GM06990 (cell line): ENCODE measurements around the gene SIGLEC10.
A peak's percentile ranks its signal among the peaks of the same experiment; 100 is the strongest.

ENCODE experiments used
- DNase-seq: peaks from one replicate; pipeline ENCODE4 v3.0.0-alpha.2; 2011; ENCODE audit not compliant: insufficient read length; ENCODE audit errors: extremely low read depth
- H3K27me3 ChIP-seq: replicated peaks from 2 replicates; pipeline ENCODE4 v1.6.0; 2011; ENCODE audit warnings: low read length; ENCODE audit not compliant: control insufficient read depth, insufficient read depth
- H3K36me3 ChIP-seq: 2 replicates; pipeline ENCODE4 v1.5.1; 2011; ENCODE audit warnings: low read length; ENCODE audit not compliant: control insufficient read depth, insufficient read depth
- H3K4me3 ChIP-seq: replicated peaks from 2 replicates; pipeline ENCODE4 v1.5.1; 2011; ENCODE audit warnings: low read depth, mild to moderate bottlenecking, control low read depth, low read length
- TF ChIP-seq, protein P1 (sequence below): IDR thresholded peaks from 2 replicates; pipeline ENCODE4 v1.5.1; 2011; ENCODE audit warnings: low read length, control low read depth, mild to moderate bottlenecking, inconsistent platforms; ENCODE audit not compliant: insufficient read depth, poor library complexity, severe bottlenecking

The SIGLEC10 gene

DNA sequence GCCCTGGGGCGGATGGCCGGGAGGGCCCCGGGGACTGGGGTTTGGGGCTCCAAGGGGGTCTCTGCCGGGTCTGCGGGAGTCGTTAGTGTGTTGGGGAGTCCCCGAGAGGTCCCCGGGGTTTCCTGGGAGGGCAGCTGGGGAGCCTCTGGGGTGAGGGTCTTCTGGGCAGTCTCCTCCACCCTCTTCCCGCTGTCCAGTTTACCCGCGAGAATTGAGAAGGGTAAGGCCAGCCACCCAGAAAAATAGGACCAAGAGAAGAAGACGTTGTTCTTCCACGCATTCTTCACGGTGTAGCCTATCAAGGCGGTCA is 50.2 kb downstream of the SIGLEC10 start:
- peak overlapping the region; percentile 89 for H3K4me3 ChIP-seq
- TF ChIP-seq, protein P1, sequence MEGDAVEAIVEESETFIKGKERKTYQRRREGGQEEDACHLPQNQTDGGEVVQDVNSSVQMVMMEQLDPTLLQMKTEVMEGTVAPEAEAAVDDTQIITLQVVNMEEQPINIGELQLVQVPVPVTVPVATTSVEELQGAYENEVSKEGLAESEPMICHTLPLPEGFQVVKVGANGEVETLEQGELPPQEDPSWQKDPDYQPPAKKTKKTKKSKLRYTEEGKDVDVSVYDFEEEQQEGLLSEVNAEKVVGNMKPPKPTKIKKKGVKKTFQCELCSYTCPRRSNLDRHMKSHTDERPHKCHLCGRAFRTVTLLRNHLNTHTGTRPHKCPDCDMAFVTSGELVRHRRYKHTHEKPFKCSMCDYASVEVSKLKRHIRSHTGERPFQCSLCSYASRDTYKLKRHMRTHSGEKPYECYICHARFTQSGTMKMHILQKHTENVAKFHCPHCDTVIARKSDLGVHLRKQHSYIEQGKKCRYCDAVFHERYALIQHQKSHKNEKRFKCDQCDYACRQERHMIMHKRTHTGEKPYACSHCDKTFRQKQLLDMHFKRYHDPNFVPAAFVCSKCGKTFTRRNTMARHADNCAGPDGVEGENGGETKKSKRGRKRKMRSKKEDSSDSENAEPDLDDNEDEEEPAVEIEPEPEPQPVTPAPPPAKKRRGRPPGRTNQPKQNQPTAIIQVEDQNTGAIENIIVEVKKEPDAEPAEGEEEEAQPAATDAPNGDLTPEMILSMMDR, result no peak
- DNase-seq, result no peak
- H3K36me3 ChIP-seq, result no peaks in the 10 kb centered on the region
- no peaks in the 10 kb centered on the region for H3K27me3 ChIP-seq

DNA sequence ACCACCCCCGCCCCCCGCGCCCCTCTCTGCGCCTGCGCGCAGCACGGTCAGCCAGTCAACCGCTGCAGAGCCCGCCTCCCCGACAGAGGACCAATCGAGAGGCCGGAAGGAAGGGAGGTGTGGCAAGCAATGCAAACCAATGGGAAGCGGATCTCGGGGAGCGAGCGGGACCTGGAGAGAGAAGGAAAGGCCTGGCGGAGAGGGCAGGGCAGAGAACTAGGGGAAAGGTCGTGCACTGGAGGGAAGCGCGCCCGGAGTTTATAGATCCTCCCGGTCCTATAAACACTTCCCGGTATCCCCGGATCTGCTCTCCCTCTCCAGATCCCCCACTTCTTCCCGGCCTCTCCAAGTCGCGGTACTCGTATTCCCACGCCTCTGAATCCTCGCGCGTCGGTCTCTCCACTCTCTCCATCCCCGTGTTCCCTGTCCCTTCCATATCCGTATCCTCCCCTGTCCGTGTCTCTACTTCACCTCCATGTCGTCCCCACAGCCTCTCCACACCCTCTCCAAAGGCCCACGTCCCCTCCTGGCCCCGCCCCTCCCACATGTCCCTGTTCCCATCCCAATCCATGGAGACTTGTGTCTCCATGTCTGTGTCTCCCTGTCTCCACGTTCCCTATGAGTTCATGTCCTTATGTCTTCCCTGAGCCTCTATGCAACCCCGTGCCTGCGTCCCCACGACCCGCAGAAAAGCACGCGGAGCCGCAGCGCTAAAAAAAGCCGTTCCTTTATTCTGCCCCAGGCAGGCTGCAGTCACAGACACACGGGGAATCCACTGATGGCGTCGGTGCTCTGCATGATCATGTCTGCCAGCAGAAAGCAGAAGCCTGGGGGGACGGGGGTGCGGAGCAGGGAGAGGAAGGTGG is 50.8 kb downstream of the SIGLEC10 start:
- H3K4me3 ChIP-seq, result peak overlapping the region; percentile 89
- no peaks in the 10 kb centered on the region for H3K27me3 ChIP-seq
- TF ChIP-seq, protein P1, result no peak
- H3K36me3 ChIP-seq, result no peaks in the 10 kb centered on the region
- peak; percentile 91 for DNase-seq

DNA sequence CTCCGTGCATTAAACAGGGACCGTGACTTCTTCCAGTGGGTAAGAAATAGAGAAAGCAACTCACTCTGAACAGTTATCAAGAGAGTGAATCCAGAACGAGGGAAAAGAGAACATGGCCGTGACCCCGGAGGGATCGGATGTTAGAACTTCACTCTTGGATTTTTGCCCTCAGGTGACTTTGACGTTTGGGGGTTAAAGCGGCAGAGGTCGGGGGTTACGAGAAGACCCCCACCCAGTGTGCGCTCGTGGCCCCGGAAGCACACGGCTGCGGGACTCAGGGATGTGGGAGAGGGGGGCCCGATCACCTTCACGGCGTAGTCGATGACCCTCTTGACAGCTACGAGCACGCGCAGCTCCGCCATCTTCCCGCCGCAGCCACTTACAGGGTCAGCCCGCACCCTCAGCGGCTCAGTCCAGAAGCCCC is 51.5 kb downstream of the SIGLEC10 start, which contains the start of gene ETFB:
Gene ETFB, minus strand, starts transcription at position 424 of the 424 bp plus-strand sequence. Its CDS starts 62 bp downstream, at position 362.
- peak within 1 kb of the TSS; percentile 89 for H3K4me3 ChIP-seq
- no peaks in the 10 kb centered on the region for H3K36me3 ChIP-seq
- no peak for DNase-seq
- TF ChIP-seq, protein P1, result no peak
- no peaks in the 10 kb centered on the region for H3K27me3 ChIP-seq

DNA sequence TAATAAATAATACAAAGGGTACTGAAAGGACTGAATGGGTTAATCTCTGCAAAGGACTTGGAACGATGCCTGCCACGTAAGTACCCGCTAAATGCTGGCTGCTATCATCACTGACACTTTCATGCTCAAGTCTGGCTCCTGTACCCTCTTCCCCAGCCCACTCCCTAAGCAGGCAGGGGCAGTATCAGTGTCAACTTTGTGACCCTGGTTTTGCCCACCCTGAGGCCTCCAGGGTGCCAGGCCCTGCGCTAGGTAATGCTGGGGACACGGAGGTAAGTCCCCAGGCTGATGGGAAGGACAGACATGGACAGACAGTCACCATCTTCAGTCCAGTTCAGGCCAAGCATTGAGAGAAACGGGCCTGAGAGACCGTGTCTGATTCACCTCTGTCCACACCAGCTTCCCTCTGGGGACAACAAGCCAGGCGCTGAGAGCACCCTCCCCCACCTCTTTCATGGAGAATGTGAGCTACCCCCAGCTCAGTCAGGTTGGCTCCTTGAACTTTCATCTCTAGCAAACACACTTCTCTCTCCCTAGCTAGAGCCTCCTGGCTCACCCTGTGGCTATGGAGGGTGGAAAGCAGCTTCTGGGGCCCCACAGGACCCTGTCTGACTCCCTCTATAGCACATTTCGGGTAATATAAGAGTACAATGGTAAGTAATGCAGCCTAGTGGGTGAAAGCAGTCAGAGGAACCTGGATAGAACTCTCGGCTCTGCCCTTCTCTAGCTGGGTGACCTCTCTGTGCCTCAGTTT is 52.1 kb downstream of the SIGLEC10 start:
- no peaks in the 10 kb centered on the region for H3K27me3 ChIP-seq
- H3K36me3 ChIP-seq, result no peaks in the 10 kb centered on the region
- peak overlapping the region; percentile 89 for H3K4me3 ChIP-seq
- TF ChIP-seq, protein P1, result no peak
- DNase-seq, result no peak

DNA sequence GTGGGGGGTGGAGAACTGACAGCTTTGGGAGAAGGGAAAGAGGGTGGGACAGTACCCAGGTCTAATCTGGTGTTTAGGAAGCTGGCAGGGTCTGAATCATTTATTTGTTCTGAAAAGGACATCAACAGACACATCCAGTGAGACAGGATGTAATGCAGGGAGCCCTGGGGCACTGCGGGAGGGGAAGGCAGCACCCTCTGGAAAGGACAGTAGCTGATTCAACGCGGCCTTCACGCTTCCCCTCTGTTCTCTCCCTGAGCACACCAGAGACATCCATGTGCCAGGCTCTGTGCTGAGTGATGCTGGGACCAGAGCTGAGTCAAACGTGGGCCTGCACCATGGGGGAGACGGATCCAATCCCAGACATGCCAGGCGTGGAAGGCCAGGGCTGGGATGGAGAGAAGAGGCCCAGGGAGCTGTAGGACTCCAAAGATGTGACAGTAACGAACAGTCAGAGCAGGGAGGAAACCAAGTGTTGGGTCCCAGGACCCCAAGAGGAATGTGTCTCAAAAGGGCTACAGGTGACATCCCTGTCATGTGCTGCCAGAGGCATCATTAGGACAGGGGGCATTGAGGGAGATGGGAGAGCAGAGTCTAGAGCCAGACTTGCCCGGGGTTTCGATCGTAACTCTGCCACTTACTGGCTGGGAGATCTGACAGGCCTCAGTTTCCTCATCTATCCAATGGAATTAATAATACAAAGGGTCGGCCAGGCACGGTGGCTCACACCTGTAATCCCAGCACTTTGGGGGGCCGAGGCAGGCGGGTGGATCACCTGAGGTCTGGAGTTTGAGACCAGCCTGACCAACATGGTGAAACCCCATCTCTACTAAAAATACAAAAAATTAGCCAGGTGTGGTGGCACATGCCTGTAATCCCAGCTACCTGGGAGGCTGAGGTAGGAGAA is 53.0 kb downstream of the SIGLEC10 start:
- H3K36me3 ChIP-seq, result no peaks in the 10 kb centered on the region
- no peak overlapping the region for H3K4me3 ChIP-seq
- H3K27me3 ChIP-seq, result no peaks in the 10 kb centered on the region
- TF ChIP-seq, protein P1, result no peak
- DNase-seq, result no peak
